ENCODE results near the gene AK3. TPM values are rescaled to one million over a fixed set of nuclear protein-coding genes. Genes with fewer than 3 reads are reported as not detected.

AK3 gene
- total RNA-seq, 2 experiments from 2014 or later, result 19.9 to 20.9 TPM

GRCh38 chr9:4669890-4670289 is 71.1 kb downstream of the AK3 start:
- H3K27ac Mint-ChIP-seq, result no peak overlapping the region
- H3K4me3 Mint-ChIP-seq, result no peak overlapping the region
- intact Hi-C loops (cut with DNase I, micrococcal nuclease), result loop anchor here in 1 of 2 experiments (10.0 kb wide), 2 partner anchors 955 to 1145 kb away; partner anchors contain the start of genes RFX3 and RIC1
- no peaks in the 10 kb centered on the region for H3K27me3 Mint-ChIP-seq
- no peak for DNase-seq
- no peaks in the 10 kb centered on the region for H3K36me3 Mint-ChIP-seq (ENCODE audit: low read depth)
- Histone ChIP-seq H3K27ac (ENCODE audit: low read depth in 1 of 2, low read length in 2 of 2) (no peak overlapping the region), H3K27me3 (ENCODE audit: control insufficient read depth in 1 of 2, insufficient read depth in 2 of 2, low read length in 2 of 2) (no peaks in the 10 kb centered on the region), H3K9me3 (ENCODE audit: control insufficient read depth in 1 of 2, insufficient read depth in 1 of 2, low read length in 2 of 2) (no peaks in the 10 kb centered on the region), H3K36me3 (ENCODE audit: insufficient read depth, low read length) (no peaks in the 10 kb centered on the region), H3K4me3 (ENCODE audit: low read length) (no peak overlapping the region), H3K4me1 (ENCODE audit: insufficient read depth, low read length) (peaks cover 33% of the 10 kb centered on the region)
- TF ChIP-seq, protein P1, sequence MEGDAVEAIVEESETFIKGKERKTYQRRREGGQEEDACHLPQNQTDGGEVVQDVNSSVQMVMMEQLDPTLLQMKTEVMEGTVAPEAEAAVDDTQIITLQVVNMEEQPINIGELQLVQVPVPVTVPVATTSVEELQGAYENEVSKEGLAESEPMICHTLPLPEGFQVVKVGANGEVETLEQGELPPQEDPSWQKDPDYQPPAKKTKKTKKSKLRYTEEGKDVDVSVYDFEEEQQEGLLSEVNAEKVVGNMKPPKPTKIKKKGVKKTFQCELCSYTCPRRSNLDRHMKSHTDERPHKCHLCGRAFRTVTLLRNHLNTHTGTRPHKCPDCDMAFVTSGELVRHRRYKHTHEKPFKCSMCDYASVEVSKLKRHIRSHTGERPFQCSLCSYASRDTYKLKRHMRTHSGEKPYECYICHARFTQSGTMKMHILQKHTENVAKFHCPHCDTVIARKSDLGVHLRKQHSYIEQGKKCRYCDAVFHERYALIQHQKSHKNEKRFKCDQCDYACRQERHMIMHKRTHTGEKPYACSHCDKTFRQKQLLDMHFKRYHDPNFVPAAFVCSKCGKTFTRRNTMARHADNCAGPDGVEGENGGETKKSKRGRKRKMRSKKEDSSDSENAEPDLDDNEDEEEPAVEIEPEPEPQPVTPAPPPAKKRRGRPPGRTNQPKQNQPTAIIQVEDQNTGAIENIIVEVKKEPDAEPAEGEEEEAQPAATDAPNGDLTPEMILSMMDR (IDR thresholded peaks at IDR 0.05), result no peak
- ChIA-PET POLR2A (interaction anchor here (2.2 kb wide), 1 partner anchor 10 kb away, joined by 14 read pairs; the partner anchor contains the start of gene CDC37L1), CTCF (no interaction called here)
- no peaks in the 10 kb centered on the region for H3K9me3 Mint-ChIP-seq
- H3K4me1 Mint-ChIP-seq (ENCODE audit: low read depth), result peaks cover 49% of the 10 kb centered on the region
- ATAC-seq (ENCODE audit: poor library complexity), result no peak

GRCh38 chr9:4668604-4669003 is 72.4 kb downstream of the AK3 start:
- DNase-seq, result no peak
- H3K27ac Mint-ChIP-seq, result peak overlapping the region; percentile 88

GRCh38 chr9:4667681-4668080 is 73.3 kb downstream of the AK3 start:
- peak overlapping the region; percentile 88 for H3K27ac Mint-ChIP-seq
- ChIA-PET CTCF (interaction anchor here (0.7 kb wide), 1 partner anchor 12 kb away, joined by 3 read pairs; the partner anchor contains the start of gene CDC37L1), POLR2A (interaction anchor here (0.6 to 2.3 kb wide), 9 partner anchors 10 to 1141 kb away, joined by 3 to 50 read pairs (median 4); partner anchors contain the start of genes AK3 and CDC37L1)
- Histone ChIP-seq H3K27me3 (ENCODE audit: control insufficient read depth in 1 of 2, insufficient read depth in 2 of 2, low read length in 2 of 2) (no peaks in the 10 kb centered on the region), H3K36me3 (ENCODE audit: insufficient read depth, low read length) (no peaks in the 10 kb centered on the region), H3K27ac (ENCODE audit: low read depth in 1 of 2, low read length in 2 of 2) (no peak overlapping the region), H3K4me1 (ENCODE audit: insufficient read depth, low read length) (peaks cover 50% of the 10 kb centered on the region), H3K4me3 (ENCODE audit: low read length) (no peak overlapping the region), H3K9me3 (ENCODE audit: control insufficient read depth in 1 of 2, insufficient read depth in 1 of 2, low read length in 2 of 2) (no peaks in the 10 kb centered on the region)
- intact Hi-C loops (cut with DNase I, micrococcal nuclease), result loop anchor here in 1 of 2 experiments (1.0 to 10.0 kb wide), 2 partner anchors 12 to 1143 kb away; partner anchors contain the start of genes CDC37L1 and RFX3
- DNase-seq (peak in 7 of 14 experiments; percentile 13 to 80 (median 38)), ATAC-seq (ENCODE audit: poor library complexity) (peak; percentile 76)
- no peaks in the 10 kb centered on the region for H3K9me3 Mint-ChIP-seq
- peaks cover 70% of the 10 kb centered on the region for H3K4me1 Mint-ChIP-seq (ENCODE audit: low read depth)
- peaks cover 5% of the 10 kb centered on the region for H3K36me3 Mint-ChIP-seq (ENCODE audit: low read depth)
- peak overlapping the region; percentile 97 for H3K4me3 Mint-ChIP-seq
- no peaks in the 10 kb centered on the region for H3K27me3 Mint-ChIP-seq
- TF ChIP-seq, protein P1 (IDR thresholded peaks at IDR 0.05), result no peak

More at GRCh38 chr9:4668604-4669003, 72.4 kb downstream of the AK3 start:
- TF ChIP-seq, protein P1 (IDR thresholded peaks at IDR 0.05), result no peak
- Histone ChIP-seq H3K36me3 (ENCODE audit: insufficient read depth, low read length) (no peaks in the 10 kb centered on the region), H3K4me3 (ENCODE audit: low read length) (no peak overlapping the region), H3K27me3 (ENCODE audit: control insufficient read depth in 1 of 2, insufficient read depth in 2 of 2, low read length in 2 of 2) (no peaks in the 10 kb centered on the region), H3K9me3 (ENCODE audit: control insufficient read depth in 1 of 2, insufficient read depth in 1 of 2, low read length in 2 of 2) (no peaks in the 10 kb centered on the region), H3K27ac (ENCODE audit: low read depth in 1 of 2, low read length in 2 of 2) (no peak overlapping the region), H3K4me1 (ENCODE audit: insufficient read depth, low read length) (peaks cover 43% of the 10 kb centered on the region)
- Mint-ChIP-seq H3K9me3 (no peaks in the 10 kb centered on the region), H3K36me3 (ENCODE audit: low read depth) (no peaks in the 10 kb centered on the region), H3K4me1 (ENCODE audit: low read depth) (peaks cover 62% of the 10 kb centered on the region), H3K4me3 (no peak overlapping the region), H3K27me3 (no peaks in the 10 kb centered on the region)
- intact Hi-C loops (cut with DNase I, micrococcal nuclease), result loop anchor here in 1 of 2 experiments (10.0 kb wide), 1 partner anchor 1144 kb away; the partner anchor contains the start of gene RFX3
- ChIA-PET POLR2A (interaction anchor here (1.7 to 2.3 kb wide), 3 partner anchors 9 to 72 kb away, joined by 8 to 50 read pairs (median 13); partner anchors contain the start of genes AK3 and CDC37L1), CTCF (no interaction called here)
- no peak for ATAC-seq (ENCODE audit: poor library complexity)

All from CD4-positive, alpha-beta T cell (primary cell).